Hematopoietic multipotent progenitor cell treated with erythropoietin and hydrocortisone succinate and interleukin-3 and kit ligand, for 6 days (in vitro differentiated cells): ENCODE results near the gene SMURF1.
"Not testable (repeated sequence)": the region's sequence is repeated elsewhere in the genome, so short reads cannot be mapped to it uniquely, and the experiment has no call there.

Experiments
- DNase-seq: peaks from one replicate; pipeline ENCODE4 v3.0.0-alpha.2; 2015

SMURF1 gene

GRCh38 chr7:99143853-99144672 lies at the start of gene SMURF1:
Gene SMURF1 (minus strand): TSS chr7:99144108. CDS start chr7:99143780, 328 bp downstream.
- peak; percentile 75 for DNase-seq

GRCh38 chr7:99191869-99192596 lies 48.1 kb upstream of the SMURF1 start:
- no peak for DNase-seq

GRCh38 chr7:99190359-99191009 lies 46.6 kb upstream of the SMURF1 start:
- DNase-seq, result no peak

- no peak for DNase-seq
Measured at GRCh38 chr7:99189222-99189621, 45.3 kb upstream of the SMURF1 start.

GRCh38 chr7:99188221-99188620 lies 44.3 kb upstream of the SMURF1 start:
- no peak for DNase-seq

- DNase-seq, result no peak
Measured at GRCh38 chr7:99184532-99185218, 40.8 kb upstream of the SMURF1 start.

GRCh38 chr7:99180067-99180650 lies 36.3 kb upstream of the SMURF1 start:
- DNase-seq, result no peak

GRCh38 chr7:99177165-99177564 lies 33.3 kb upstream of the SMURF1 start:
- DNase-seq, result peak; percentile 9

GRCh38 chr7:99173787-99174186 lies 29.9 kb upstream of the SMURF1 start:
- DNase-seq, result no peak

GRCh38 chr7:99171731-99172130 lies 27.8 kb upstream of the SMURF1 start:
- no peak for DNase-seq

GRCh38 chr7:99170730-99171074 lies 26.8 kb upstream of the SMURF1 start:
- DNase-seq, result no peak

- DNase-seq, result no peak
Measured at GRCh38 chr7:99170065-99170729, 26.3 kb upstream of the SMURF1 start.

GRCh38 chr7:99167072-99167471 lies 23.2 kb upstream of the SMURF1 start:
- DNase-seq, result no peak

- DNase-seq, result no peak
Measured at GRCh38 chr7:99165816-99166215, 21.9 kb upstream of the SMURF1 start.

GRCh38 chr7:99163669-99164068 lies 19.8 kb upstream of the SMURF1 start:
- not testable (repeated sequence) for DNase-seq

GRCh38 chr7:99156649-99157048 lies 12.7 kb upstream of the SMURF1 start:
- DNase-seq, result no peak

- no peak for DNase-seq
Measured at GRCh38 chr7:99155211-99155610, 11.3 kb upstream of the SMURF1 start.

- DNase-seq, result no peak
Measured at GRCh38 chr7:99146979-99147378, 3.1 kb upstream of the SMURF1 start.

- DNase-seq, result peak; percentile 19
Measured at GRCh38 chr7:99143521-99143852, 421 bp downstream of the SMURF1 start.

- peak; percentile 96 for DNase-seq
Measured at GRCh38 chr7:99142727-99143520, 984 bp downstream of the SMURF1 start.
